ENCODE measurements around the gene ACCS.

DNA sequence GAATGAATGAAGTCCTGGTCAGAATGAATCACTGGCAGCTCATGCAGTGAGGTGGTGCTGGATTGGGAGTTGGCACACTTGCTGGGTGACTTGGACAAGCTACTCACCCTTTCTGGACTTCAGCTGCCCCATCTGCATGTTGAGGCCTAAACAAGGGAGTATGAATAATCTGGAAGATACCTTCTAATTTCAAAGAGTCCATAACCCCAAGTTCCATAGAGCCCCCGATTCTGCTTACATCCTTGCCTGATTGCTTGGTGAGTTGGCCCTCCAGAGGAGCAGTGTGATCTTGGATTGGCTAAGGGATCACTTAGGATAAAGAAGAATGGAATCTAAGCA is 36.6 kb upstream of the ACCS start:
- TF ChIP-seq SIN3A (IDR thresholded peaks at IDR 0.05; ENCODE audit: borderline replicate concordance, insufficient read depth, low read length) (no peak), POLR2AphosphoS5 (IDR thresholded peaks at IDR 0.05; ENCODE audit: low read depth, low read length) (no peak), REST (IDR thresholded peaks at IDR 0.05; ENCODE audit: insufficient read depth in 1 of 2, low read depth in 2 of 2, low read length in 2 of 2) (no peak), TAF1 (IDR thresholded peaks at IDR 0.05; ENCODE audit: borderline replicate concordance, insufficient read depth, low read length) (no peak)
